Neuron (in vitro differentiated cells): ENCODE measurements around the gene SPRY2.

ENCODE experiments used
- H2AFZ ChIP-seq: one replicate; pipeline ENCODE4 v1.6.1; 2013; ENCODE audit warnings: low read depth, mild to moderate bottlenecking, inconsistent platforms, low read length, moderate library complexity
- H3K27me3 ChIP-seq: one replicate; pipeline ENCODE4 v1.6.1; 2013; ENCODE audit warnings: low read length; ENCODE audit not compliant: insufficient read depth
- H3K36me3 ChIP-seq: one replicate; pipeline ENCODE4 v1.6.1; 2013; ENCODE audit warnings: low read length; ENCODE audit not compliant: insufficient read depth
- H3K4me1 ChIP-seq: one replicate; pipeline ENCODE4 v1.6.1; 2013; ENCODE audit warnings: low read length; ENCODE audit not compliant: insufficient read depth
- H3K4me3 ChIP-seq: 2 replicates; pipeline ENCODE4 v1.5.1; 2013; ENCODE audit warnings: mild to moderate bottlenecking, low read length, moderate library complexity
- H3K9me3 ChIP-seq: one replicate; pipeline ENCODE4 v1.6.1; 2013; ENCODE audit warnings: low read length

SPRY2 gene

GRCh38 chr13:80297503-80297902, 43.4 kb downstream of the SPRY2 start:
- Histone ChIP-seq H3K4me1 (peaks cover 17% of the 10 kb centered on the region), H3K27me3 (no peaks in the 10 kb centered on the region), H3K36me3 (no peaks in the 10 kb centered on the region), H2AFZ (no peak overlapping the region), H3K4me3 (no peak overlapping the region), H3K9me3 (no peaks in the 10 kb centered on the region)

GRCh38 chr13:80297094-80297493, 43.8 kb downstream of the SPRY2 start:
- no peak overlapping the region for H3K4me3 ChIP-seq
- no peaks in the 10 kb centered on the region for H3K36me3 ChIP-seq
- H3K27me3 ChIP-seq: no peaks in the 10 kb centered on the region
- H3K9me3 ChIP-seq: no peaks in the 10 kb centered on the region
- no peak overlapping the region for H2AFZ ChIP-seq
- peaks cover 17% of the 10 kb centered on the region for H3K4me1 ChIP-seq

- Histone ChIP-seq H2AFZ (no peak overlapping the region), H3K9me3 (no peaks in the 10 kb centered on the region), H3K4me3 (no peak overlapping the region), H3K36me3 (no peaks in the 10 kb centered on the region), H3K4me1 (peaks cover 17% of the 10 kb centered on the region), H3K27me3 (no peaks in the 10 kb centered on the region)
Measured at GRCh38 chr13:80296638-80297037, 44.3 kb downstream of the SPRY2 start.

GRCh38 chr13:80290591-80290990, 50.3 kb downstream of the SPRY2 start:
- Histone ChIP-seq H2AFZ (no peak overlapping the region), H3K4me1 (no peaks in the 10 kb centered on the region), H3K36me3 (no peaks in the 10 kb centered on the region), H3K4me3 (no peak overlapping the region), H3K27me3 (no peaks in the 10 kb centered on the region), H3K9me3 (no peaks in the 10 kb centered on the region)
